ENCODE results near the gene OR2A1.
"Not testable (repeated sequence)": the region's sequence is repeated elsewhere in the genome, so short reads cannot be mapped to it uniquely, and the experiment has no call there.

DNA sequence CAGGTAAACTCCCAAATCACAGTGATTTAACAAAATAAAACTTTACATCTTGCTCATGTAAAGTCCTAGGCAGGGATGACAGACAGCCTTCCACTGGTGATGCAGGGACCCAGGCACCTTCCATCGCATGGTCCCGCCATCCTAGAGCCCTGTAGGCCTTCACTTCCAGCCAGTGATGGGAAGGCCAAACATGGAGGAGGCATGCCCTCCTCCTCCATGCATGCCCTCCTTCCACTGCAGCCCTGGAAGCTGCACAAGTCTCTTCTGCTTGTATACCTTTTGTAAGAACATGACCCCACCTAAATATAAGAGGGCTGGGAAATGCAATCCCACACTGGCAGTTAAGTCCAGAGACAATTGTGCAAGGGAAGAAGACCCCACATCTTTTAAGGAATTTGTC, 2.5 kb upstream of the OR2A1 start:
- TF ChIP-seq CTCF (IDR thresholded peaks at IDR 0.05; ENCODE audit: low read depth, low read length, missing input control); JUND (IDR thresholded peaks at IDR 0.05): not testable (repeated sequence)
- TF ChIP-seq, protein P1, sequence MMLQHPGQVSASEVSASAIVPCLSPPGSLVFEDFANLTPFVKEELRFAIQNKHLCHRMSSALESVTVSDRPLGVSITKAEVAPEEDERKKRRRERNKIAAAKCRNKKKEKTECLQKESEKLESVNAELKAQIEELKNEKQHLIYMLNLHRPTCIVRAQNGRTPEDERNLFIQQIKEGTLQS (IDR thresholded peaks at IDR 0.05): not testable (repeated sequence)

All from liver (tissue), 3 donors.